Measurements from ENCODE around the gene MSI2.

The MSI2 gene

DNA sequence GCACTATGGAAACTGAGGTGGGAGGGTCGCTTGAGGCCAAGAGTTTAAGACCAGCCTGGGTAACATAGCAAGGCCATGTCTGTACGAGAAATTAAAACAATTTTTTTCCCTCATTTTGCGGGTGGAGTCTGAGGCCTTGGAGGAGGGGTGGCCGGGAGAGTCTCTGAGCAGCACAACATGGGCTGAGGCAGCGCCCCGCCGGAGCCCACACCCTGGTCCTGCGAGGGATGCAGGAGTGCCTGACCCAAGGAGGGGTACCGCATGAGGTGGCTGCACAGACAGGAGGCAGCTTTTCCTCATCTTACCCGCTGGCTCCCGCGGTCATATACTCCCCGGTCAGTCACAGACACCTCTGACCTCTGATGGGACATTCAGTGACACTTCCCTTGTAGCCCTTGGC lies 67.7 kb downstream of the MSI2 start:
- no peak for DNase-seq

- no peak for DNase-seq
These were observed 68.3 kb downstream of the MSI2 start for GRCh38 chr17:57324631-57325030.

DNA sequence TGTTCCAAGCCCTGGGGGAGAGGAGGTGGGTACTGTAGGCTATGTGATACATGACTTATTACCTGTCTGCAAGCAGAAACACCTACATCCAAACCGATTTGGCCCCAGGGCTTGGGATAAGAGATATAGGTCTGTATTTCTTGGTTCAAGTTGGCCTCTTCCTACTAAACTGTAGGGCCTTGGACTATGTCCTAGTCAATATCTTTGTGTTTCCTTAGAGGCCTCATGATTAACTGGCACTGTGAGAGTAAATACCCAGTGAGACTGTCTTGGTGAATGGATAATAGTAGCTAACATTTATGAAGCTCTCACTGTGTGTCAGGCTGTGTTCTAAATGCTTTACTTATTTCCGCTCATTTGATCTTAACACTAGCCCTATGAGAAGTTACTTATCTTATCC lies 70.0 kb downstream of the MSI2 start:
- DNase-seq, result no peak

DNA sequence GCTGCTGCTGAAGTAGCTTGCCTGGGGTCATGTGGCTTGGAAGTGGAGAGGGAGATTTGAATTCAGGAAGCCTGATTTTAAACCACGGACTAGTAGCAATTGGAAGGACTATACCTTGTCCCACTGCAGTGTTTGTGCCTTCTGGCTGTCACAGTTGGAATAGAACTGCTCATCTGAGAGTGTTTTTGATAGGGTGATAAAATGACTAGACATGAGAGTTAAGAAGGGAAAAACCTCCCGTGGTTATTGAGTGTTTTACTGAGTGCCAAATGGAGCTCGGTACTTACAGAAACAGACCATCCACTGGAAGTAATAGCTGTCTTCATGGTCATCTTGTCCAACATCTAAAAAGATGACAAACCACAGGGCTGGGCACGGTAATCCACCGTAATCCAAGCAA lies 70.4 kb downstream of the MSI2 start:
- no peak for DNase-seq

GRCh38 chr17:57327176-57327970 lies 71.0 kb downstream of the MSI2 start:
- no peak for DNase-seq

DNA sequence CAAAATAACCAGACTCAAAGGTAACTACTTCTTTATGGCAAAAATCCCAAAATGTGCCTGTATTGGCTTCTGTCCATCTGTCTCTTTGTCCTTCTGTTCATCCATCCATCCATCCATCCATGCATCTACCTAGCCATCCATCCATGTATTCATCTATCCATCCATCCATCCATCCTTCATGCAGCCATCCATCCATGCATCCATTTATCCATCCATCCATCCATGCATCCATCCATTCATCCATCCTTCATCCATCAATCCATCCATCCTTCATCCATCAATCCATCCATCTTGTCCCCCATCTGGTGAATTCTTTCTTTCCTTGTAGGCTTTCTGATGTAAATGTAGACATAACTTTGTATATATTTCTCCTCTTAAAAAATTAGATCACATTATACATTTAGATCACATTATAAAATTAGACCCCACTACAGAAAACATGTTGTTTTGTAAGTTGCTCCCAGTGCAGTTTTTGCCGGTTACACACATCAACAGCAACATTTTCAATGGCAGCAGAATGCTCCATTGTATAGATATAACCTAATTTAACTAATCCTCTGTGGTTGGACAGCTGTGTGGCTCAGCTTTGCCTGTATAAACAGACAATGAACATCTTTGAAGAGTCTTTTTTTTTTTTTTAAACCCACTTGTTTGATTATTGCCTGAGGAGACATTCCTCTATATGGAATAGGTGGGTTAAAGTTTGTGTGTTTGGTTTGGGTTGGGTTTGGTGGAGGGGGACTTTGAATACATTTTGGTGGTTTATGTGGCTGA lies 72.0 kb downstream of the MSI2 start:
- DNase-seq, result no peak

- DNase-seq, result no peak
These were observed 73.3 kb downstream of the MSI2 start for GRCh38 chr17:57329380-57330214.

DNA sequence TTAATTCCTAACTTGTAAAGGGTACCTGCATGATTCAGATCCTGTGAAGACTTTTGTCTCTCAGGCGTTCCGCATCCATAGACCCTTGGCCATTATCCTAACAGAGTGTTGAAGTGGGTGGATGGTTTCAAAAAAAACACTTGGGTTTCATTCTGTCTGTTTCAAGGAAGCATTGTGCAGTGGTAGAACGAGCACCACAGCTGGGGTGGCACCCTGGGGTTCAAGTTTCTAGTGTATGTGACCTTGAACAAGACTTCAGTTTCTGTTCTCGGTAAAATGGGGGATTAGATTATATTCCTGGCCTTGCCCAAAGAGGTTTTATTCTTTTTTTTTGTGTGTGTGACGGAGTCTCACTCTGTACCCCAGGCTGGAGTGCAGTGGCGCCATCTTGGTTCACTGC lies 74.3 kb downstream of the MSI2 start:
- no peak for DNase-seq

DNA sequence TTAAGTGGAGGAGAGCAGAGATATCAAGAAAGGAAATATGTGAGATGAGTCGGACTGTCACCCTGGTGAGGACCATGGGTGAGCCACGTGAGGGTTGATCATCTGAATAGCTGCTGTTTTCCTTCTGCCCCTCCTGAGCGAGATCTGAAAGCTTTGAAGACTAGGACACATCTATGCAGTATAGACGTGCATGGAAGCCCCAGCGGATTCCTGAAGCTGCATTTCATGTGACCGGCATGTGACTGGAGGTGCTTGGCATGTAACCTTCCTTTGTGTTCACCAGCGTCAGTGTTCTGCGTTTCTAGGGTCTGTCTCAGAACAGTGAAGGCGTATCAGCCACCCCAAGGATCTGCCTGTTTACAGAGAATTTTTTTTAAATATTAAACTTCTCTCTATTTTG lies 75.1 kb downstream of the MSI2 start:
- no peak for DNase-seq

DNA sequence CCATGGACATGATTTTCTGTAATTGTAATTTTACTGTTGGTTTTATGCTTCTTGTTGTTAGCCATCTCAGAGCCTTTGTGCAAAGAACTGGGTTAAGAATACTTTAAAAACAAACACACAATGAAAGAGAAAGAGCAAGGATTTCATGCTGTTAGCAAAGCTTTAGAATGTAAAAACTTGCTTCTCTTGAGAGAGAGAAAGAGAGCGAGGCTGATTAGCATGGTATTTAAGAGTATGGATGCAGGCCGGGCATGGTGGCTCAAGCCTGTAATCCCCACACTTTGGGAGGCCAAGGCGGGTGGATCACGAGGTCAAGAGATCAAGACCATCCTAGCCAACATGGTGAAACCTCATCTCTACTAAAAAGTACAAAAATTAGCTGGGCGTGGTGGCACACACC lies 76.2 kb downstream of the MSI2 start:
- no peak for DNase-seq

- no peak for DNase-seq
These were observed 79.0 kb downstream of the MSI2 start for GRCh38 chr17:57335195-57335792.

DNA sequence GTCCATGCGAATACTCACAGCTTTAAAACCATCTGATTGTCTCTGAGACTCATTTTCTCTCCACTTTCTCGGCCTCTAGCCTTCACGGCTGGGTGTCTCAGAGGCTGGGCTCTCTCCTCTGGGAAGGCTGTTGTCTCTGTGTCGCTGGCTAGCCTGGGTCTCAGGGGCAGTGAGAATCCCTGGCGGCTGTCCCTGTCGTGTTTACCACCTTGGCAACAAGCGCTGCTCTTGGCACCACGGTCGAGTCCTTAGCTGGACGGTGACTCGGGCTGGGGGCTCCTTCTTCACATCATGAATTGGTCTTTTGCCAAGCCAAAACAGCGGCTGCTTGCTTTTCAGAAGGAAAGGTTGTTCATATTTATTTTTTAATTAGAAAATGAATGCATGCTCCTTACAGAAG lies 81.1 kb downstream of the MSI2 start:
- no peak for DNase-seq

GRCh38 chr17:57338257-57338914 lies 82.1 kb downstream of the MSI2 start:
- no peak for DNase-seq

- DNase-seq, result no peak
These were observed 84.0 kb downstream of the MSI2 start for GRCh38 chr17:57340160-57340981.

DNA sequence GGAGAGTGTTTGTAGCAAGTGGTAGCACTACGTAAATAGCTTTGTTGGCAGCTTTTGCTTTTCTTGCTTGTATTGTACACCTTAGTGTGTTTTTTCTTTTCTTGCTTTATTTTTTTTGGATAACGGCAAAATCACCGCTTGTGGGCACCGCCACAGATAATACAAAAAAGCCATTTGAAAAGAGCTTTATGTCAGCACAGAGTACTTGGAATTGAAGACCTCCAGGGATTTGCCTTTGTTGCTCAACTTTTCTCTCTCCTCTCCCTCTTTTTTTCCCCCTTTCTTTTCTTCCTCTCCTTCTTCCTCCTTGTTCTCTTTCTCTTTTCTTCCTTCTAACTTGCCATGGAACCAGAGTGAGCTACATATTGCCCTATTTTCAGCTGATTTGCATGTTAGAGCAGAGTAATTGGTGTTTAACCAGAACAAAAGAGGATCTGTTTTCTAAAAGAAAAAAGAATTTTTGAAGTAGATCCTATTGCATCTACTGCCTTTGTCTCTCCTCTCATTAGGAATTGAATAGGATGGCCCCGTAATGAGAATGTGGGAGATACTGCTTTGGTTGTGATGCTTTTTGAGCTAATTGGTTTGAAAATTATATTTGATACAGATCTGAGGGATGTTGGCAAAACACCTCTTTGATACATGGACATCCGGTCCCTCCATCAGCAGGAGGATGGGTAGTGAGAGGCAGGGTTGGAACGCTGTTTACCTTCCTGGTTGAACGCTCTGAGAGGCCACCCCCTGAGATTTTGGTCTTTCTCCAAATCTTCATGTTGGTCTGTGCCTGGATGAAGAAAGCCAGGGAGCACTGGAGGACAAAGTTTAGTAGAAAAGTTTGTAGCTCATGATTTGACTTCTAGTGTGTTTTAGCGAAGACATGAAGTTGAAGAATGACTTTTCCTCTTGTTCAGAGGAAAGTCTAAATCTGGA lies 85.6 kb downstream of the MSI2 start:
- DNase-seq, result no peak

DNA sequence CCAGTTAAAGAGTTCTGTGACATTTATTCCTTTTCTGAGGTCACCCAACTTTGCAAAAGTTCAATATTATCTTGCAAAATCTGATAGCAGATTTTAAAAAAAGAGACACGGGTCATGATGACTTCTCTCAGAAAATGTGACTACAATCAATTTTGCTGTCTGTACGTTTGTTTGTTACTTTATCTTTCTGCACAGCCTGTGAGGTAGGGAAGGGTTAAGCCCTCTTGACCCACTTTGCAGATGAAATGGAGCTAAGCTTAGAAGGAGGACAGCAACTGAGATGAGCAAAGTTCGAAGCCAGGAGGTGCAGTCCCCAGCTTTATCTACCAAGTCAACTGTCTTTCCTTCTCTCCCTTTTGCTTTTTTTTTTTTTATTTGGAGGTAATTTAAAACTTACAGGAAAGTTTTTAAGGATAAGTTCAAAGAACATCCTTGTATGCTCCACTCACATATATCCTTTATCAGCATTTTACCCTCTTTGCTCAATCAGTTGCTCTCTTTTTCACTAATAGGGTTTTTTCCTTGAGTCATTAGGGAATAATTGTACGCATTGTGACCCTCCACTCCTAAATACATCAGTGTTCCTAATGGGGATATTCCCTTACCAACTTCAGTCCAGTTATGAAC lies 86.8 kb downstream of the MSI2 start:
- DNase-seq, result no peak

- no peak for DNase-seq
These were observed 87.4 kb downstream of the MSI2 start for GRCh38 chr17:57343717-57344116.

DNA sequence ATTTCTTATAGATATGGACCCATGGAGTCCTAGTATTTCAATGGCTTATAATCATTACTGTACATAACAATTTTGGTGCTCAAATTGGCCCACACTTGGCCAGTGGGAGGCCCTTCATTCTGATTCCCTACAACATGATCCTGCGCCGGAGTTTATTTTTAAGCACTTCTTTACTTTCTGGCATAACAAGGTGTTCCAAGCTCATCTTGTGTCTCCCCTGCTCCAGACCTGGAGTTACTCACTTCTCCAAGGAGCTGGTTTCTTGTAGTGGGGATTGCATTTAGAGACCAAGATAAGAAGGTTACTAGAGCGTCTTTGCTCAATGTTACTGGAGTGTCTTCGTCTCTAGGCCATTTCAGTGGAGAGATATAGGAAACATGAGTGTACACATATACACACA lies 87.9 kb downstream of the MSI2 start:
- DNase-seq, result no peak

DNA sequence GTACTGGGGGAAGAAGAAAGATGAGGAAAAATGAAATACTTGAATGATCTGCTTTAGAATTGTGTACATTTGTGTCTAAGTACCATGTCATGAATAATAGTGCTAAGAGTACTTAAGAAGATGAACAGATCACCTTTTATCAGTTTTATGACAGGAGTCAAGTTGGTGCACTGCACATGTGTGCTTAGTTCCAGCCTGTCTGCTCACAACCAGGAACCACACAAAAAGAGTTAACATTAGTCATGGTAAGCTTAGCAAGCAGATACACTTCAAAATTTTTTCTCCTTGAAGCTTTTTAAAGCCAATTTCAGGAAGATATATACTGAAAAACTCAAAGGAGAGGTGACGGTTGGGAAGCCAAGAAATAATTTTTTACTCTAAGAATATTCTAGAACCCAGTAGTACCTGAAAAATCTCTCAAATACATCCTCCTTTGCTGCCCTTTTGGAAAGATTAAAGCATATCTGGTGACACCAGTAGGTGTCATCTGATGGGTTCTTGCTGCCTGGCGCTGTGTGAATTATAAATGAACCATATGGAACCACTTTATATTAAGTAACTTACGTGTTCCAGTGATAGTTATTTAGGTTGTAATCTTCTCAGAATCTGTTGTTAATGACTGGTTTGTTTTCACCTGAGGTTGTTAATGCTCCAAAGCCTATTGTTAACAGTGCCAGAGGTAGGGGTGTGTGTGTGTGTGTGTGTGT lies 93.4 kb downstream of the MSI2 start:
- DNase-seq, result no peak

Measured in activated CD4-positive, CD25-positive, alpha-beta regulatory T cell treated with anti-CD3 and anti-CD28 coated beads, Interleukin-2, amount 50 U/mL, for 72 hours (primary cell).